ENCODE data around the gene CDH13. TPM values are rescaled to one million over a fixed set of nuclear protein-coding genes. Genes with fewer than 3 reads are reported as not detected.

CDH13 gene
- total and polyA plus RNA-seq, 9 donors = 1.9 to 34.2 (median 4.8) TPM

DNA sequence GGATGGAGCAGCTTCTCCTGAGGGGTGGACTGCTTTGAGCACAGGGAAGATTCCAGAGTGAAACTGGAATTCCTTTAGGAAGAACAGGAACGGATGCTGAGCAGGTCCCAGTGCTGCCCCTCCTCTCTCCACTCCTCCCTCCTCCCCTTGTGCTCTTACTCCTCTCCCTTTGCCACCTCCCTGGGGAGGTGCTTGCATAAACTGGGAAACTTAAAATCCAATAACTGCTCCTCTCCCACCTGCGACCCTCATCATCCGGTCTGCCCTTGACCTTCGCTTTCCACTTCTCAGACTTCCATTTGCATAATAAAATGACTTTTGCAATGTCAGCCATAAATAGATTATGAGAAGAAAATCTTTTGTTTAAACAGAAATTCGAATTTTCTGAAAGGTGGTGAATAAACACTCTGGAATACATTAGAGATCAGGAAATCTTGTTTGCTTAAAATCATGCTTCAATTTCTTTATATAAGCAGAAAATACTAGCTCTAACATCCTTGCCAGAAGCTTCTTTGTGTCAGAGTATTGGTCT is 1204.8 kb downstream of the CDH13 start:
- 18 to 41% (median 21%) methylated on average over 5 of the region's 5 CpGs for WGBS, 3 donors
- no peak for DNase-seq
- TF ChIP-seq EP300 (IDR thresholded peaks at IDR 0.05) (no peak), POLR2A (IDR thresholded peaks at IDR 0.05) (no peak)
- TF ChIP-seq, protein P1, sequence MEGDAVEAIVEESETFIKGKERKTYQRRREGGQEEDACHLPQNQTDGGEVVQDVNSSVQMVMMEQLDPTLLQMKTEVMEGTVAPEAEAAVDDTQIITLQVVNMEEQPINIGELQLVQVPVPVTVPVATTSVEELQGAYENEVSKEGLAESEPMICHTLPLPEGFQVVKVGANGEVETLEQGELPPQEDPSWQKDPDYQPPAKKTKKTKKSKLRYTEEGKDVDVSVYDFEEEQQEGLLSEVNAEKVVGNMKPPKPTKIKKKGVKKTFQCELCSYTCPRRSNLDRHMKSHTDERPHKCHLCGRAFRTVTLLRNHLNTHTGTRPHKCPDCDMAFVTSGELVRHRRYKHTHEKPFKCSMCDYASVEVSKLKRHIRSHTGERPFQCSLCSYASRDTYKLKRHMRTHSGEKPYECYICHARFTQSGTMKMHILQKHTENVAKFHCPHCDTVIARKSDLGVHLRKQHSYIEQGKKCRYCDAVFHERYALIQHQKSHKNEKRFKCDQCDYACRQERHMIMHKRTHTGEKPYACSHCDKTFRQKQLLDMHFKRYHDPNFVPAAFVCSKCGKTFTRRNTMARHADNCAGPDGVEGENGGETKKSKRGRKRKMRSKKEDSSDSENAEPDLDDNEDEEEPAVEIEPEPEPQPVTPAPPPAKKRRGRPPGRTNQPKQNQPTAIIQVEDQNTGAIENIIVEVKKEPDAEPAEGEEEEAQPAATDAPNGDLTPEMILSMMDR (IDR thresholded peaks at IDR 0.05) = no peak
- H3K4me1 ChIP-seq (ENCODE audit: insufficient read depth) = no peaks in the 10 kb centered on the region
- no peaks in the 10 kb centered on the region for H3K9me3 ChIP-seq
- no peak overlapping the region for H3K27ac ChIP-seq
- H3K27me3 ChIP-seq = no peaks in the 10 kb centered on the region
- intact Hi-C loops (cut with DNase I) = no loop called here
- H3K4me3 ChIP-seq = no peak overlapping the region
- no peaks in the 10 kb centered on the region for H3K36me3 ChIP-seq

DNA sequence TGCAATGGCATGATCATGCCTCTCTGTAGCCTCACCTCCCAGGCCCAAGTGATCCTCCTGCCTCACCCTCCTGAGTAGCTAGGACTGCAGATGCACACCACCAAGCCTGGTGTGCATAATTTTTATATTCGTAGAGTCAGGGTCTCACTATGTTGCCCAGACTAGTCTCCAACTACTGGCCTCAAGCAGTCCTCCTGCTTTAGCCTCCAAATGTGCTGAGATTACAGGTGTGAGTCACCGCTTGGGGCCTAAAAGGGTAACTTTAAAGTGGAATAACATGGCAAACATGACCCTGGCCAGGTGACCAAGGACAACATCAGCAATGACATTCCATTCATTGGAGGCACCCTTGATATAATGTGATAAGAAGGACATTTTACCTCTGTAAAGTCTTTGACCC is 1207.2 kb downstream of the CDH13 start:
- no peak overlapping the region for H3K27ac ChIP-seq
- 93 to 97% (median 95%) methylated on average over 2 of the region's 2 CpGs for WGBS, 3 donors
- DNase-seq = no peak
- no peaks in the 10 kb centered on the region for H3K36me3 ChIP-seq
- TF ChIP-seq, protein P1 (IDR thresholded peaks at IDR 0.05) = no peak
- no peak for TF ChIP-seq POLR2A (IDR thresholded peaks at IDR 0.05)
- TF ChIP-seq EP300 (IDR thresholded peaks at IDR 0.05) = no peak
- no peak overlapping the region for H3K4me3 ChIP-seq
- H3K4me1 ChIP-seq (ENCODE audit: insufficient read depth) = no peaks in the 10 kb centered on the region
- no peaks in the 10 kb centered on the region for H3K9me3 ChIP-seq
- intact Hi-C loops (cut with DNase I) = no loop called here
- H3K27me3 ChIP-seq = no peaks in the 10 kb centered on the region

DNA sequence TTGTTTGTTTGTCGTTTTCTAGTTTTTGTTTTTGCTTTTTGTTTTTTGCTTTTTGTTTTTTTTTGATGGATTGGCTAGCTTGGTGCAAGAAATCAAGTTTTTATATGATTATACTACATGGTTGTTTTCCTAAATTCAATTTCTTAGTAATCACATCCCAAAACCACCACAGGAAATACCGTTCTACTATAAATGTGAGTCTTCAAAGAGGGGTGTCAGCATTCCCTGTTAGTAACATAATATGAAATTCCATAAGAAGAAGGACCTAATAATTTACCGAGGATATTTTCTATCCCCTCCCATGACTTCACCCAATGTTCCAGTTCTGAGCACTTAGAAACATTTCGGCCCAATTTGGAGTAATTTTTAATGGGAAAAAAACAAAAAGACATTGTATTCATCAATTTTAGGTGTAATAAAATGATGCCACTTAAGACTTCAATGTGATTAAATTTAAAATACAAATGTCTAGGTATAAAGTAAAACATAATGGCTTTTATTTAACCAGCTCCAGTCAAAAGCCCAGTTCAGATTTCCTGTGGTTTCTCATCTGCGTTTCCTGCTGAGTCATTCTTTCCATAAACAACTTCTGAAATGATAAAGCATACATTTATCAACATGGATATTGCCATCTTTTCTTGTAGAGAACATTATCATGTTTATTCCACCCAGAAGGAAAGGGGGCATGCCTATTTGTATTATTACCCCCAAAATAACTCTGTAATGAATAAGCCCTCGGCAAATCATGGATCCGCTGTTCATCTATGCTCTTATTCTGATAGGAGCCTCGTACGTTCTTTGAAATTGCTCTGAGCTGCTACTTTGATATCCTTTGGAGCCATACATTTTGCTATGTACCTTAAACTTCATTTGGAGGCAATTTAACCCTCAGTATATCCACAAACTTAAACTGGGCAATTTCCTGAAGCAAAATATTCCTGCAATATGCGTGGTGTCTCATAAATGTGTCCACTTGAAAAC is 1209.1 kb downstream of the CDH13 start:
- no peaks in the 10 kb centered on the region for H3K27me3 ChIP-seq
- H3K4me3 ChIP-seq = no peak overlapping the region
- no peaks in the 10 kb centered on the region for H3K4me1 ChIP-seq (ENCODE audit: insufficient read depth)
- DNase-seq = no peak
- H3K36me3 ChIP-seq = no peaks in the 10 kb centered on the region
- intact Hi-C loops (cut with DNase I) = no loop called here
- no peaks in the 10 kb centered on the region for H3K9me3 ChIP-seq
- H3K27ac ChIP-seq = peak overlapping the region in 1 of 2 donors; percentile 10
- WGBS, 3 donors = 45 to 54% (median 46%) methylated on average over 10 of the region's 10 CpGs
- no peak for TF ChIP-seq POLR2A (IDR thresholded peaks at IDR 0.05)
- TF ChIP-seq EP300 (IDR thresholded peaks at IDR 0.05) = no peak
- TF ChIP-seq, protein P1 (IDR thresholded peaks at IDR 0.05) = no peak

DNA sequence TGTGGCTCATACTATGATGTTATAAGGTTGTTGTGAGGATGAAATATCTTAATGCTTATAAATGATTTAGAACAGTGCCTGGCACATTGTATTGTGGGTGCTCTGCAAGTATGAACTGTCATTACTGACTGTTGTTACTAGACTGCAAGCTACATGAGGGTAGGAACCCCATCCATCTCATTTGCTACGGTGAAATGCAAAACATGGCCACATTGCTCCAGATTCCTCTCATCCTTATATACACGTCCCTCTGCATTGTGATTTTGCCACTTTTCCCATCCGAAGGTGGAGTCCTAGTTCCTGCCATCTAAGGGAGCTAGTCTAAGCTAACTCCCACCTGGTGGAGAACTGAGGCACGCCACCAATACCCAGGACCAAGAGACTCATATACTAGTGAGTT is 1210.8 kb downstream of the CDH13 start:
- Histone ChIP-seq H3K4me1 (ENCODE audit: insufficient read depth) (no peaks in the 10 kb centered on the region), H3K27ac (no peak overlapping the region), H3K9me3 (no peaks in the 10 kb centered on the region), H3K27me3 (no peaks in the 10 kb centered on the region), H3K36me3 (no peaks in the 10 kb centered on the region), H3K4me3 (no peak overlapping the region)
- WGBS, 3 donors = 92 to 95% (median 94%) methylated on average over 4 of the region's 4 CpGs
- no peak for DNase-seq
- intact Hi-C loops (cut with DNase I) = no loop called here
- TF ChIP-seq EP300 (IDR thresholded peaks at IDR 0.05) (no peak), POLR2A (IDR thresholded peaks at IDR 0.05) (no peak)
- TF ChIP-seq, protein P1 (IDR thresholded peaks at IDR 0.05) = no peak
